Trophoblast cell (in vitro differentiated cells and primary cell): ENCODE measurements around the gene MAPK8IP2.

Source experiments
- DNase-seq, 2 donors: peaks; one replicate each; pipeline ENCODE4 v3.0.0-alpha.2; 2016
- H2AFZ ChIP-seq: 2 replicates; pipeline ENCODE4 v1.6.1; 2013; ENCODE audit warnings: low read length, moderate library complexity, mild to moderate bottlenecking; ENCODE audit not compliant: insufficient read depth, poor library complexity
- H2AK5ac ChIP-seq: 2 replicates; pipeline ENCODE4 v1.6.1; 2013; ENCODE audit warnings: mild to moderate bottlenecking, low read length
- H2BK120ac ChIP-seq: 2 replicates; pipeline ENCODE4 v1.6.1; 2013; ENCODE audit warnings: low read length, mild to moderate bottlenecking, moderate library complexity; ENCODE audit not compliant: insufficient read depth, poor library complexity
- H2BK12ac ChIP-seq: 2 replicates; pipeline ENCODE4 v1.6.1; 2013; ENCODE audit warnings: mild to moderate bottlenecking, low read length, moderate library complexity
- H2BK5ac ChIP-seq: 2 replicates; pipeline ENCODE4 v1.6.1; 2013; ENCODE audit warnings: low read length, low read depth, moderate library complexity, mild to moderate bottlenecking; ENCODE audit not compliant: poor library complexity
- H3K14ac ChIP-seq: 2 replicates; pipeline ENCODE4 v1.6.1; 2013; ENCODE audit warnings: mild to moderate bottlenecking, low read length
- H3K18ac ChIP-seq: 2 replicates; pipeline ENCODE4 v1.6.1; 2013; ENCODE audit warnings: mild to moderate bottlenecking, low read length
- H3K23ac ChIP-seq: 2 replicates; pipeline ENCODE4 v1.6.1; 2013; ENCODE audit warnings: low read length
- H3K27ac ChIP-seq: 2 replicates; pipeline ENCODE4 v1.5.1; 2013; ENCODE audit warnings: low read depth, mild to moderate bottlenecking, inconsistent platforms, low read length, moderate library complexity
- H3K27me3 ChIP-seq: 2 replicates; pipeline ENCODE4 v1.6.1; 2013; ENCODE audit warnings: inconsistent platforms, mild to moderate bottlenecking, low read length, moderate library complexity; ENCODE audit not compliant: insufficient read depth
- H3K36me3 ChIP-seq, 2 experiments: 1 replicate in 1 of 2; 2 replicates in 1 of 2; pipeline ENCODE4 v1.6.1; 2013; ENCODE audit warnings: low read length in 2 of 2, mild to moderate bottlenecking in 2 of 2, moderate library complexity in 1 of 2; ENCODE audit not compliant: insufficient read depth in 2 of 2, control insufficient read depth in 1 of 2
- H3K4ac ChIP-seq: 2 replicates; pipeline ENCODE4 v1.6.1; 2013; ENCODE audit warnings: low read depth, mild to moderate bottlenecking, low read length, moderate library complexity
- H3K4me1 ChIP-seq, 2 experiments: 1 replicate in 1 of 2; 2 replicates in 1 of 2; pipeline ENCODE4 v1.6.1; 2013; ENCODE audit warnings: low read length in 2 of 2, mild to moderate bottlenecking in 2 of 2, moderate library complexity in 1 of 2; ENCODE audit not compliant: insufficient read depth in 2 of 2, control insufficient read depth in 1 of 2
- H3K4me2 ChIP-seq: 2 replicates; pipeline ENCODE4 v1.6.1; 2013; ENCODE audit warnings: inconsistent platforms, mild to moderate bottlenecking, low read length, moderate library complexity
- H3K4me3 ChIP-seq: 2 replicates; pipeline ENCODE4 v1.5.1; 2013; ENCODE audit warnings: mild to moderate bottlenecking, low read depth, low read length, inconsistent platforms
- H3K79me1 ChIP-seq: one replicate; pipeline ENCODE4 v1.6.1; 2013; ENCODE audit warnings: low read length
- H3K79me2 ChIP-seq: 2 replicates; pipeline ENCODE4 v1.6.1; 2013; ENCODE audit warnings: low read length, mild to moderate bottlenecking; ENCODE audit not compliant: control insufficient read depth, insufficient read depth, poor library complexity
- H3K9ac ChIP-seq: 2 replicates; pipeline ENCODE4 v1.6.1; 2013; ENCODE audit warnings: mild to moderate bottlenecking, low read length
- H3K9me3 ChIP-seq: 2 replicates; pipeline ENCODE4 v1.6.1; 2013; ENCODE audit warnings: low read depth, mild to moderate bottlenecking, control low read depth, inconsistent platforms, low read length; ENCODE audit not compliant: insufficient read depth
- H4K12ac ChIP-seq: 2 replicates; pipeline ENCODE4 v1.6.1; 2013; ENCODE audit warnings: low read depth, mild to moderate bottlenecking, low read length, moderate library complexity
- H4K8ac ChIP-seq: 2 replicates; pipeline ENCODE4 v1.6.1; 2013; ENCODE audit warnings: low read depth, mild to moderate bottlenecking, low read length, moderate library complexity
- H4K91ac ChIP-seq: one replicate; pipeline ENCODE4 v1.6.1; 2013; ENCODE audit warnings: low read depth, mild to moderate bottlenecking, low read length, moderate library complexity
- WGBS: extraction: QIAGEN DNeasy Blood & Tissue Kit; methylation state at CpG from one replicate; pipeline ENCODE4 v1.1.7; 2013; ENCODE audit warnings: missing lambda C conversion rate; ENCODE audit not compliant: insufficient read length, insufficient coverage; ENCODE audit errors: extremely low coverage; 5-methylcytosine and 5-hydroxymethylcytosine counted together

The MAPK8IP2 gene

DNA sequence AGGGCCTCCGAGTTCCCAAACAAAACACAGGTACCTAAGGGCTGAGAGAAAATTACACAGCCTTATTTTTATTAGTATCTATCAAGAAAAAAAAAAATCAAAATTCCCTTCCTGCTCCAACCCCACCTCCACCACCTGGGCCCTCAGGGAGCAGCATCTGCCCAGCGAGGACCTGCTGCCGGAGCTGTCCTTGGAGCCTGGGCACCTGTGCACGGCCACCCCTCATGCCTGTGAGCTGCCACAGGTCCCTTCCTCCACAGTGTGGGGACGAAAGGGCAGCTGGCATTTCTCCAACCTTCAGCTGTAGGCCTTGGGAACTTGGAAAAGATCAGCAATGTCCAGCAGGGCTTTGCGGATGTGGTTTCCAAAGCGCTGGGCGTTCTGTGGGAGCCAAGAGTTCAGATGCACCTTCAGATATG is 31.5 kb upstream of the MAPK8IP2 start:
- no peak overlapping the region for H3K4me3 ChIP-seq
- no peak overlapping the region for H3K4me2 ChIP-seq
- H3K18ac ChIP-seq = no peak overlapping the region
- no peak for DNase-seq
- H3K9me3 ChIP-seq = peaks cover 2% of the 10 kb centered on the region
- no peak overlapping the region for H3K4ac ChIP-seq
- no peak overlapping the region for H3K14ac ChIP-seq
- H4K12ac ChIP-seq = no peak overlapping the region
- no peaks in the 10 kb centered on the region for H3K27me3 ChIP-seq
- H4K91ac ChIP-seq = no peak overlapping the region
- no peak overlapping the region for H3K23ac ChIP-seq
- WGBS = no CpG with 5 or more reads among the region's 8 CpGs
- H2AFZ ChIP-seq = no peak overlapping the region
- peaks cover 57 to 60% of the 10 kb centered on the region in 2 experiments for H3K36me3 ChIP-seq
- no peak overlapping the region for H3K9ac ChIP-seq
- no peaks in the 10 kb centered on the region for H3K79me1 ChIP-seq
- no peak overlapping the region for H2BK12ac ChIP-seq
- no peak overlapping the region for H3K27ac ChIP-seq
- H3K4me1 ChIP-seq = no peaks in the 10 kb centered on the region
- H2BK120ac ChIP-seq = no peak overlapping the region
- H3K79me2 ChIP-seq = no peaks in the 10 kb centered on the region
- no peak overlapping the region for H2BK5ac ChIP-seq
- H4K8ac ChIP-seq = no peak overlapping the region
- no peak overlapping the region for H2AK5ac ChIP-seq

- no peaks in the 10 kb centered on the region for H3K79me1 ChIP-seq
- no peak overlapping the region for H2BK120ac ChIP-seq
- no peak overlapping the region for H3K4me2 ChIP-seq
- no peak overlapping the region for H2AK5ac ChIP-seq
- no peak overlapping the region for H3K18ac ChIP-seq
- WGBS = no CpG with 5 or more reads among the region's 13 CpGs
- H3K4me3 ChIP-seq = peak overlapping the region; percentile 3
- no peak overlapping the region for H2BK12ac ChIP-seq
- H2BK5ac ChIP-seq = no peak overlapping the region
- H3K36me3 ChIP-seq = peaks cover 64 to 67% of the 10 kb centered on the region in 2 experiments
- no peak overlapping the region for H2AFZ ChIP-seq
- no peak overlapping the region for H4K91ac ChIP-seq
- no peak overlapping the region for H3K9ac ChIP-seq
- H3K27me3 ChIP-seq = no peaks in the 10 kb centered on the region
- no peak overlapping the region for H3K14ac ChIP-seq
- H4K8ac ChIP-seq = no peak overlapping the region
- no peaks in the 10 kb centered on the region for H3K4me1 ChIP-seq
- peak; percentile 49 to 65 for DNase-seq
- H3K79me2 ChIP-seq = no peaks in the 10 kb centered on the region
- no peak overlapping the region for H3K27ac ChIP-seq
- H3K4ac ChIP-seq = no peak overlapping the region
- H3K23ac ChIP-seq = no peak overlapping the region
- no peak overlapping the region for H4K12ac ChIP-seq
- H3K9me3 ChIP-seq = peaks cover 2% of the 10 kb centered on the region
Measured at GRCh38 chr22:50569896-50570535, 30.6 kb upstream of the MAPK8IP2 start.

DNA sequence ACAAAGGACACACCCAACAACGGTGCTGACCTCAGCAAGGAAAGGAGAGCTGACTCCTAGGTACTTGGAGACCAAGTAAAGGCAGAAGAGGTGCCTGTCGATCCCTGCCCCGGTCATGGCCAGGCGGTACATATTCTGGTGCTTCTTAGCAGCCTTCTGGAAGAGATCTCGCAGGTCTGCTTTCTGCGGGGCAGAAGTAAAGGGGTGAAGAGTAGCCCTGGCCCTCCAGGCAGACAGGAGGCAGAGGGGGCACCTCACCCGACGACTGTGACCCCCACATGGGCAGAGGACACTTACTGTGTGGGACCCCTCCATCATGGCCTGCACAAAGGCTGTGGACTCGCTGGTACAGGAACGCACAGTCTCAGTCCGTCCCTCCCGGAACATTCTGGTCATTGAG is 29.7 kb upstream of the MAPK8IP2 start:
- DNase-seq = no peak
- Histone ChIP-seq H4K12ac (no peak overlapping the region), H2AK5ac (no peak overlapping the region)

DNA sequence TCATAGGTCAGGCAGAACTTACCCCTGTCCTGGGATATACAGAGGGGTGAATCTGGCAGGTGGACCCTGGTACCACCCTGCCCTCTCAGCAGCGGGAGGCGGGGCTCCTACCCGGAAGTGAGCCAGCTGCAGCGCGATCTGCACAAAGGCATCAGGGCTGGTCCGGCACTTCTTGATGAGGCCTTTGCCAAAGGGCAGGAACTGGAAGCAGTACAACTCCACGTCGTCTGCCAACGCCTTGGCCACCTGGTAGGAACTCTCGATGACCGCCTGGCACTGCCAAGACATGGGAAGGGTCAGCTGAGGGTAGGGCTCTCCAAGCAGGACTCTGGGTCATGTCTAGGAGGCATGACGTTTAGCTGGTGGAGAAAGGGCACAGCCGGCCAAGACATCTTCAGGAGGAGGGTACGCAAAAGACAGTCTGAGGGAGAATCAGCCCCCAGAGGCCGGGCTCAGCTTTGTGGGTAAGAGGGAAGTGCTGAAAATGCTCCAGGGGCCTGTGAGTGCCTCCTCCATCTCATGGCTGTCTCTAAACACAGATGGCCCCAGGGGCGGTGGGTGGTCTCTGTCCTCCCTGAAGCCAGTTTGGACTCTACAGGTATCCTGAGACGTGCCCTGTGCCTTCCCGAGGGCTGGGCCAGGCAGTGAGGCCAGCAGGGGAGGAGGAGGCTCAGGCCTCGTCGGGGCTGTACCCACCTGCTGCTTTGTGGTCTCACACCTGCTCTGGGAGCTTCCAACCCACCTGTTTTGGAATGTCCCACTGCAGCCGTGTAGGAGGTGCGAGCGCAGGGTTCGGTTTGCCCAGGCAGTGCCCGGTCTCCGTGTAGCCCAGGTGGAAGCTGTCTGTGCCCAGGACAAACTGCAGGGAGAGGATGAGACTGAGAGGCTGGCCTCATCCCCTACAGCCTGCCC is 29.1 kb upstream of the MAPK8IP2 start:
- no peak overlapping the region for H2BK120ac ChIP-seq
- H3K4me3 ChIP-seq = peak overlapping the region; percentile 10
- no peak overlapping the region for H3K4me2 ChIP-seq
- H3K23ac ChIP-seq = no peak overlapping the region
- H4K12ac ChIP-seq = no peak overlapping the region
- H3K9me3 ChIP-seq = peaks cover 4% of the 10 kb centered on the region
- WGBS = no CpG with 5 or more reads among the region's 26 CpGs
- no peak for DNase-seq
- H3K4ac ChIP-seq = no peak overlapping the region
- H3K14ac ChIP-seq = no peak overlapping the region
- no peak overlapping the region for H2AFZ ChIP-seq
- no peak overlapping the region for H2AK5ac ChIP-seq
- no peak overlapping the region for H2BK12ac ChIP-seq
- no peak overlapping the region for H3K18ac ChIP-seq
- H4K8ac ChIP-seq = no peak overlapping the region
- H3K27ac ChIP-seq = no peak overlapping the region
- H2BK5ac ChIP-seq = no peak overlapping the region
- H3K9ac ChIP-seq = no peak overlapping the region
- no peaks in the 10 kb centered on the region for H3K27me3 ChIP-seq
- H3K79me2 ChIP-seq = no peaks in the 10 kb centered on the region
- no peaks in the 10 kb centered on the region for H3K79me1 ChIP-seq
- H3K36me3 ChIP-seq = peaks cover 66 to 75% of the 10 kb centered on the region in 2 experiments
- no peaks in the 10 kb centered on the region for H3K4me1 ChIP-seq
- H4K91ac ChIP-seq = no peak overlapping the region

More for the DNA sequence above, 29.7 kb upstream of the MAPK8IP2 start:
- Histone ChIP-seq H4K8ac (no peak overlapping the region), H2AFZ (no peak overlapping the region), H2BK5ac (no peak overlapping the region), H3K9me3 (peaks cover 3% of the 10 kb centered on the region), H4K91ac (no peak overlapping the region), H3K4me2 (no peak overlapping the region), H3K9ac (no peak overlapping the region), H3K36me3 (peaks cover 64 to 73% of the 10 kb centered on the region in 2 experiments), H3K18ac (no peak overlapping the region), H3K79me2 (no peaks in the 10 kb centered on the region), H3K14ac (no peak overlapping the region), H3K79me1 (no peaks in the 10 kb centered on the region), H2BK120ac (no peak overlapping the region), H3K27ac (no peak overlapping the region), H3K4me1 (no peaks in the 10 kb centered on the region), H3K27me3 (no peaks in the 10 kb centered on the region), H3K4me3 (no peak overlapping the region), H3K23ac (no peak overlapping the region), H2BK12ac (no peak overlapping the region), H3K4ac (no peak overlapping the region)
- WGBS = no CpG with 5 or more reads among the region's 12 CpGs
